Measurements from ENCODE around the gene GTPBP3. TPM values are rescaled to one million over a fixed set of nuclear protein-coding genes. Genes with fewer than 3 reads are reported as not detected.

Gene GTPBP3
- total and polyA plus RNA-seq, 10 donors = 13.0 to 44.1 (median 24.6) TPM

DNA sequence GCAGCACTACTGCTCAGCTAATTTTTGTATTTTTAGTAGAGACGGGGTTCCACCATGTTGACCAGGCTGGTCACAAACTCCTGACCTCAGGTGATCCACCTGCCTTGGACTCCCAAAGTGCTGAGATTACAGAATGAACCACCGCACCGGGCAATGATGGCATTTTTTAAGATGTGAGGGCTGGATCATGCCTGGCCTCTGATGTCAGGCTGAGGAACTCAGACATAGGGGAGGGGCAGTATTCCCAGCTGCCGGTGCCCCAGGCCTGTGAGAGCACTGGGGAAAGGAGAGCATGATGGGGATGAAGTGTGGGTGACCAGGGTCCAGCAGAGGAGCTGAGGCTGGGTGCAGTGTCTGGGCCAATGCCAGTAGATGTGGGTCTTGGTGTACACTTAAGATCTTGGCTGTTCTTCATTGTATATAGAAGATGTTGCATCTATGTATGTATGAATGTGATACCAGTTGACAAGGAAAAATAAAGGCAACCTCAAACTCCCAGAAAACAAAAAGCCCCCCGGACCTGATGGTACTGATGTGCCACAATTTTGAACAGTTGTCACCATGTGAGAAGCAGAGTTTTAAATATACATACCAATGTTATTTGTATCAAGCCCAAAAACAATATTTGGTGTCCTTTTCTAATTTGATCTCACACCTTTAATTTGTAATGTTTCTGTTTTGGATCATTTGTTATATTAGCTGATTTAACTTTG is 43.2 kb downstream of the GTPBP3 start:
- 91 to 99% (median 96%) methylated on average over 5 of the region's 5 CpGs for WGBS, 5 donors
- no peak for DNase-seq
- H3K36me3 ChIP-seq = no peaks in the 10 kb centered on the region
- peaks cover 0 to 30% (median 4%) of the 10 kb centered on the region in 7 donors for H3K27me3 ChIP-seq (replicated peaks in 1 of 7)
- intact Hi-C loops (cut with DNase I; ENCODE audit: low total_unique reads) = no loop called here
- TF ChIP-seq, protein P1, sequence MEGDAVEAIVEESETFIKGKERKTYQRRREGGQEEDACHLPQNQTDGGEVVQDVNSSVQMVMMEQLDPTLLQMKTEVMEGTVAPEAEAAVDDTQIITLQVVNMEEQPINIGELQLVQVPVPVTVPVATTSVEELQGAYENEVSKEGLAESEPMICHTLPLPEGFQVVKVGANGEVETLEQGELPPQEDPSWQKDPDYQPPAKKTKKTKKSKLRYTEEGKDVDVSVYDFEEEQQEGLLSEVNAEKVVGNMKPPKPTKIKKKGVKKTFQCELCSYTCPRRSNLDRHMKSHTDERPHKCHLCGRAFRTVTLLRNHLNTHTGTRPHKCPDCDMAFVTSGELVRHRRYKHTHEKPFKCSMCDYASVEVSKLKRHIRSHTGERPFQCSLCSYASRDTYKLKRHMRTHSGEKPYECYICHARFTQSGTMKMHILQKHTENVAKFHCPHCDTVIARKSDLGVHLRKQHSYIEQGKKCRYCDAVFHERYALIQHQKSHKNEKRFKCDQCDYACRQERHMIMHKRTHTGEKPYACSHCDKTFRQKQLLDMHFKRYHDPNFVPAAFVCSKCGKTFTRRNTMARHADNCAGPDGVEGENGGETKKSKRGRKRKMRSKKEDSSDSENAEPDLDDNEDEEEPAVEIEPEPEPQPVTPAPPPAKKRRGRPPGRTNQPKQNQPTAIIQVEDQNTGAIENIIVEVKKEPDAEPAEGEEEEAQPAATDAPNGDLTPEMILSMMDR (IDR thresholded peaks at IDR 0.05 in 8 of 11, conservative IDR thresholded peaks at IDR 0.05 in 3 of 11) = no peak
- TF ChIP-seq POLR2AphosphoS5 (IDR thresholded peaks at IDR 0.05) (no peak), POLR2A (IDR thresholded peaks at IDR 0.05) (no peak)
- H3K27ac ChIP-seq = no peak overlapping the region
- no peak overlapping the region for H3K4me3 ChIP-seq
- peaks cover 0 to 5% (median 0%) of the 10 kb centered on the region in 8 donors for H3K9me3 ChIP-seq
- H3K4me1 ChIP-seq = peaks cover 18 to 65% (median 45%) of the 10 kb centered on the region in 6 donors

DNA sequence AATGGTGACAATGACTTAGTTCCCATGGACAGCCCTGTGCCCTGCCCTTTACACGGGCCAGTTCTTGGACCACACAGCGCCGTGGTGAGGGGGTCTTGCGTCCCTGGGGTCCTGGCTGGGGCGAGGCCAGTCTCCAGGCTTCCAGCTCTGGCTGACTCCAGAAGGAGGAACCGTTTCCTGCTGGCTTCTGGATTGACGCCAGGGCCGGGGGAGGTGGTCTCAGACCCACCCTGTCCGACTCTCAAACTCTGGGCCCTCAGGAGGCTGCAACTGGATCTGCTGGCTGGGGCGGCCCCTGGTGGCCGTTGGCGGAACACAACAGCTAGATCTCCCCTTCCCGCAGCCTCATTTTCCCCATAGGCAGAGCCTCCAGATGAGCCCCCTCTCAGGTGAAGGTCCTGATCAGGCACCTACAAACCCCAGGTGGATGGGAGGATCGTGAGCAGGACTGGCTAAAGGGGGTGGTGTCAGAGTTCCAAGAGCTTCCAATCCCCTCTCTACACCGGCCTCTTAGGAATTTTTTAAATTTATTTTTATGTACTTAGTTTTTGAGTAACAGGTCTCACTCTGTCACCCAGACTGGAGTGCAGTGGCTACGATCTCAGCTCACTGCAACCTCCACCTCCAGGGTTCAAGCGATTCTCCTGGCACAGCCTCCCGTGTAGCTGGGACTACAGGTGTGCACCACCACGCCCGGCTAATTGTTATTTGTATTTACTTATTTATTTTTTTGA is 48.7 kb downstream of the GTPBP3 start:
- 39 to 44% (median 40%) methylated on average over 12 to 20 of the region's 20 CpGs for WGBS, 5 donors
- DNase-seq = peak; percentile 90
- Histone ChIP-seq H3K27me3 (replicated peaks in 1 of 7) (peaks cover 0 to 14% (median 0%) of the 10 kb centered on the region in 7 donors), H3K4me3 (no peak overlapping the region), H3K4me1 (peaks cover 9 to 48% (median 36%) of the 10 kb centered on the region in 6 donors), H3K36me3 (no peaks in the 10 kb centered on the region), H3K9me3 (peaks cover 0 to 10% (median 2%) of the 10 kb centered on the region in 8 donors), H3K27ac (no peak overlapping the region)
- TF ChIP-seq, protein P1 (IDR thresholded peaks at IDR 0.05 in 8 of 11, conservative IDR thresholded peaks at IDR 0.05 in 3 of 11) = peak; percentile 61 to 91 (median 84)
- peak in 2 of 3 donors; percentile 34 to 52 for TF ChIP-seq POLR2AphosphoS5 (IDR thresholded peaks at IDR 0.05)
- TF ChIP-seq POLR2A (IDR thresholded peaks at IDR 0.05) = no peak
- intact Hi-C loops (cut with DNase I; ENCODE audit: low total_unique reads) = loop anchor here (5.0 kb wide), 2 partner anchors 39 to 94 kb away; no protein-coding TSS in a partner anchor

DNA sequence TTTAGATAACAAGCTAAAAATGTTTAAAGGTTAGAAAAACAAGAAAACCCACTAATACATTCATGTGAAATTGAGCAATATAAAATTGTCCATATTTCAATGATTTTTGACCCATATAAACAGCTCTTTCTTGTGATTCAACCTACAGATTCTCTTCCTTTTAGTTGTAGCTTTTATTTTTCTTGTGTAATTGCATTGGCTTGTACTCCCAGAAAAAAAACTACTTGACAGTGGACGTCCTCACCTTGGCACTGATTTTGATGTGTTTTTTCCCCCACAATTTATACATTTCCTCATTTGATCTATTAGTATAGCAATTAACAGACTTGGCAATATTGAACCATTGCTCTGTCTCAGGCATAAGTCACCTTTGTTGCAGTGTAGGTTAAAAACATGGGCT is 51.9 kb downstream of the GTPBP3 start:
- intact Hi-C loops (cut with DNase I; ENCODE audit: low total_unique reads) = loop anchor here (5.0 kb wide), 2 partner anchors 42 to 97 kb away; no protein-coding TSS in a partner anchor
- Histone ChIP-seq H3K4me1 (peaks cover 4 to 46% (median 39%) of the 10 kb centered on the region in 6 donors), H3K36me3 (no peaks in the 10 kb centered on the region), H3K27ac (no peak overlapping the region), H3K4me3 (no peak overlapping the region), H3K9me3 (peaks cover 0 to 10% (median 2%) of the 10 kb centered on the region in 8 donors), H3K27me3 (replicated peaks in 1 of 7) (peaks cover 0 to 29% (median 0%) of the 10 kb centered on the region in 7 donors)
- TF ChIP-seq, protein P1 (IDR thresholded peaks at IDR 0.05 in 8 of 11, conservative IDR thresholded peaks at IDR 0.05 in 3 of 11) = no peak
- TF ChIP-seq POLR2A (IDR thresholded peaks at IDR 0.05) = no peak
- no peak for TF ChIP-seq POLR2AphosphoS5 (IDR thresholded peaks at IDR 0.05)
- 55 to 80% (median 74%) methylated on average over 1 of the region's 1 CpG for WGBS, 5 donors
- DNase-seq = no peak

All from spleen (tissue), 11 donors.